Stimulated activated CD4-positive, alpha-beta T cell treated with anti-CD3 and anti-CD28 coated beads, Interleukin-15, amount 100 ng/mL, for 48 hours (primary cell): ENCODE results near the gene DHX32.
A peak's percentile ranks its signal among the peaks of the same experiment; 100 is the strongest.

Experiments used
- DNase-seq, 2 donors: peaks; one replicate each; pipeline ENCODE4 v3.0.0-alpha.2; 2020; ENCODE audit warnings: low read depth in 2 of 2

The DHX32 gene

GRCh38 chr10:125849448-125849847, 31.6 kb downstream of the DHX32 start:
- DNase-seq: no peak

GRCh38 chr10:125848857-125849256, 32.2 kb downstream of the DHX32 start:
- DNase-seq: no peak

GRCh38 chr10:125848371-125848770, 32.7 kb downstream of the DHX32 start:
- DNase-seq: no peak

- DNase-seq: no peak
Measured at GRCh38 chr10:125846894-125847293, 34.2 kb downstream of the DHX32 start.

- no peak for DNase-seq
Measured at GRCh38 chr10:125845617-125846016, 35.5 kb downstream of the DHX32 start.

- no peak for DNase-seq
Measured at GRCh38 chr10:125844751-125845221, 36.3 kb downstream of the DHX32 start.

- no peak for DNase-seq
Measured at GRCh38 chr10:125843603-125844329, 37.3 kb downstream of the DHX32 start.

GRCh38 chr10:125840955-125841354, 40.1 kb downstream of the DHX32 start:
- DNase-seq: no peak

GRCh38 chr10:125840406-125840805, 40.7 kb downstream of the DHX32 start:
- no peak for DNase-seq

- DNase-seq: no peak
Measured at GRCh38 chr10:125838802-125839575, 42.1 kb downstream of the DHX32 start.

- no peak for DNase-seq
Measured at GRCh38 chr10:125836746-125837145, 44.3 kb downstream of the DHX32 start.

GRCh38 chr10:125828311-125828710, 52.8 kb downstream of the DHX32 start:
- no peak for DNase-seq

- no peak for DNase-seq
Measured at GRCh38 chr10:125827133-125827532, 54.0 kb downstream of the DHX32 start.

GRCh38 chr10:125824736-125825135, 56.4 kb downstream of the DHX32 start:
- DNase-seq: no peak

- DNase-seq: no peak
Measured at GRCh38 chr10:125823663-125824251, 57.3 kb downstream of the DHX32 start.

GRCh38 chr10:125822878-125823662, 58.0 kb downstream of the DHX32 start, which contains the start of the genes BCCIP and UROS:
Gene BCCIP, plus strand, starts transcription at chr10:125823546. Its CDS starts 12 bp downstream, at chr10:125823558.
Gene UROS, minus strand, starts transcription at chr10:125823258. Its CDS starts 6,759 bp downstream, at chr10:125816499.
- DNase-seq: peak; percentile 81 to 89

- DNase-seq: no peak
Measured at GRCh38 chr10:125820701-125821100, 60.4 kb downstream of the DHX32 start.

- DNase-seq: no peak
Measured at GRCh38 chr10:125817337-125817946, 63.6 kb downstream of the DHX32 start.

GRCh38 chr10:125816548-125816947, 64.5 kb downstream of the DHX32 start:
- DNase-seq: no peak

GRCh38 chr10:125815764-125816163, 65.3 kb downstream of the DHX32 start:
- DNase-seq: no peak

GRCh38 chr10:125812128-125812750, 68.9 kb downstream of the DHX32 start:
- no peak for DNase-seq
